Activated T-helper 17 cell treated with anti-CD3 and anti-CD28 coated beads, Interleukin-2, amount 50 U/mL, for 72 hours (primary cell): ENCODE measurements around the gene TGM2. TPM values are rescaled to one million over a fixed set of nuclear protein-coding genes. Genes with fewer than 3 reads are reported as not detected.

Experiments used
- ATAC-seq: fragments of 150-1000 bp; cut with Tn5 transposase; replicated peaks from 2 replicates; pipeline ENCODE4 v1.10.0; 2021; ENCODE audit warnings: mild to moderate bottlenecking, moderate library complexity
- H3K27ac Mint-ChIP-seq: one replicate; pipeline ENCODE4 v1.8.0; 2022; ENCODE audit warnings: mixed read lengths
- H3K27me3 Mint-ChIP-seq: one replicate; pipeline ENCODE4 v1.8.0; 2022; ENCODE audit warnings: mixed read lengths
- H3K36me3 Mint-ChIP-seq: one replicate; pipeline ENCODE4 v1.8.0; 2022; ENCODE audit warnings: low read depth, mild to moderate bottlenecking, mixed read lengths
- H3K4me1 Mint-ChIP-seq: one replicate; pipeline ENCODE4 v1.8.0; 2022; ENCODE audit warnings: mixed read lengths
- H3K4me3 Mint-ChIP-seq: one replicate; pipeline ENCODE4 v1.8.0; 2022; ENCODE audit warnings: mild to moderate bottlenecking, mixed read lengths
- H3K9me3 Mint-ChIP-seq: one replicate; pipeline ENCODE4 v1.8.0; 2022; ENCODE audit warnings: mixed read lengths
- total RNA-seq, 2 donors: library from RNA; stranded (reverse); gene quantifications; one replicate each; pipeline ENCODE4 v1.2.3, GENCODE V29; 2022

Gene TGM2
- total RNA-seq, 2 donors from 2014 or later = 0.19 to 0.76 TPM

DNA sequence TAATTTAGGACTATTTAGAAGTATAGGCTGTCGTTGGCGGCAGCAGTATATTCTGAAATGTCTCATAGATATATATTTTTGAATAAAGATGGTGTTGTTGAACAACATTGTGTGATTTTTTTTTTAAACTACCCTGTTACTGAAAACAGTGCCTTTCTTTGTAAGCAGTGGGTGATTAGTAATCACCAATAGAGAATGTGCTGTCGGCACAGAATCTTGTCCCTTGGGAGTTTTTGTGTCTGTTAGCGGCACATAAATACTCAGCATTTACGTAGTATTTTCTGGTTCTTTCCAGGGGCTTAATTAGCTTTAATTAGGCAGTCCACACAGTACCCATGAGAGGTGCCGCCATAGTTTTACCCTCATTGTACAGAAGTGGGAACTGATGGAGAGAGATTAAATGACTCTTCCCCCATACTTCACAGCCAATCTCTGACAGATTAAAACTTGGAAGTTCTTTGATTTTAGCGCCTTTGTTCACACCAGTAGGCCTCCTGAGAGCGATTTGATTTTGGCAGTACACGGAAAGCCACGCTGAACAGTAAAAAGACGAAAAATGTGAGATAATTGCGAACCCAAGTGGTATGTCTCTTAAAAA is 72.7 kb downstream of the TGM2 start:
- Mint-ChIP-seq H3K27ac (peak overlapping the region; percentile 86), H3K27me3 (no peaks in the 10 kb centered on the region), H3K4me1 (peaks cover 25% of the 10 kb centered on the region), H3K36me3 (peaks cover 54% of the 10 kb centered on the region), H3K4me3 (no peak overlapping the region), H3K9me3 (no peaks in the 10 kb centered on the region)
- ATAC-seq = no peak

DNA sequence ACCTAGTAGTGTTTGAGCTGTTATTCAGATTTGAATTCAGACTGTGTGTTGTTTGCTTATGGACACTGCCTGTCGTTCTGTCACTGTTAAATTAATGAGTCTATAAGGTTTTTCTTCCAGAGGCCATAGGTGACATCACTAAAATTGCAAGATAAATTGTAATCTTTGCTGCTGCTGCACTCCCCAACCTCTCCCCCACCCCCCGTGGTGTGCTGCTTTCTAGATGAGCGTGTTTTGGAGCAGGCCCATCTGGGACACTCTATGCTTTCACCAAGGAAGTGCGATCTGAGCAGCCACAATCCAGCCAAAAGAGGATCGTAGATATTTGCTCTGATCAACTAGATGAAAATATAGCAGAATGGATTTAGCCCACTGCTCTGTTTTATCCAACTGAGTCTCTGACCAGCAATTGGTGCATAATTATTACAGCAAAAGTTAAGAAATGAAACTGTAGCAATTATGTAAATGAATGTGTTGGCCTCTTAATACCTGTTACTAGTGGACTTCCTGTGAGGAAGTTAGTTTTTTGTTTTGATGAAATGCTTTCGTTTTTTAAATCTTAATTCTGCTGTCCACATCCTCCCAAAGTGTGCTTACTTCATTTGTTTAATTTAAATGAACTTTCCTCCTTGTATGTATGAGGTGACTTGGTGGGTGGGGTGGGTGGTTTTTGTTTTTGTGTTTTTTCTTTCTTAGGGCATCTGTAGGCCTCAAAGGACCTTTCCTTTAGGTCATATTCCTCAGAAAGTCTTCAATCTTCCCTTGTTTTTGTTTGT is 73.4 kb downstream of the TGM2 start:
- H3K4me1 Mint-ChIP-seq = peaks cover 25% of the 10 kb centered on the region
- no peaks in the 10 kb centered on the region for H3K27me3 Mint-ChIP-seq
- peak overlapping the region; percentile 86 for H3K27ac Mint-ChIP-seq
- no peaks in the 10 kb centered on the region for H3K9me3 Mint-ChIP-seq
- no peak overlapping the region for H3K4me3 Mint-ChIP-seq
- peaks cover 61% of the 10 kb centered on the region for H3K36me3 Mint-ChIP-seq
- no peak for ATAC-seq

DNA sequence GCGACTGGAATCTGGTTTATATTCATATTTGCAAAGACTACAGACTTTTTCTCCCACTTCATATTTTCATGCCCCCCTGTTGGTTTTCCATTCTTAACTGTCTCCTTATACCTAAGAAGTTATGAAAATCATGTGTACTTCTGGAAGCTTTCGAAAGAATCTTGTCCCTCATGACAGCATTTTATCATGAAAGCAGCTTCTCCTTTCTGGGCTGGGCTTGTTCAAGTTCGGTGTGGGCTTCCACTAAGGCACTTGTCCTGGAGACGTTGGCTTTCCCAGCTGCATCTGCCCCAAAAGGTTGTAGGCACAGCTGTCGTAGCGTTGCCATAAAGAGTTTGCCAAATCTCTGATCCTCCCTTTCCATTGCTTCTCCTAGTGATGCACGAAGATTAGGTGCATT is 75.0 kb downstream of the TGM2 start:
- Mint-ChIP-seq H3K4me1 (peaks cover 24% of the 10 kb centered on the region), H3K36me3 (peaks cover 77% of the 10 kb centered on the region), H3K27me3 (no peaks in the 10 kb centered on the region), H3K9me3 (no peaks in the 10 kb centered on the region), H3K4me3 (no peak overlapping the region), H3K27ac (no peak overlapping the region)
- no peak for ATAC-seq

DNA sequence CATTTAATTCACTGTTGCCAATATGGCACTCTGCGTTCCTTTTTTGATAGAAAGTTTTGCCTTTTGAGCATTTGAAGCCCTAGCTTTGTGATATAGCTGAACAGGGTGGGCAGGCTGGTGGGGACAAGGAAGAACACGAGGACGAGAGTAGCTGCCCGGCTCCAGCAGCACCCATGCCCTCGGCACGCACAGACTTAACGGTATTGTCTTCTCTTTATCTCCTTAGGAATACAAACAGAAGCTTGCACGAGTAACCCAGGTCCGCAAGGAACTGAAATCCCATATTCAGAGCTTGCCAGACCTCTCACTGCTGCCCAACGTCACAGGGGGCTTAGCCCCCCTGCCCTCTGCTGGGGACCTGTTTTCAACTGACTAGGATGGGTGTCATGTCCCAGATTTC is 75.6 kb downstream of the TGM2 start:
- no peak for ATAC-seq
- H3K27me3 Mint-ChIP-seq = no peaks in the 10 kb centered on the region
- peaks cover 83% of the 10 kb centered on the region for H3K36me3 Mint-ChIP-seq
- H3K4me1 Mint-ChIP-seq = peaks cover 18% of the 10 kb centered on the region
- no peak overlapping the region for H3K4me3 Mint-ChIP-seq
- no peaks in the 10 kb centered on the region for H3K9me3 Mint-ChIP-seq
- no peak overlapping the region for H3K27ac Mint-ChIP-seq

DNA sequence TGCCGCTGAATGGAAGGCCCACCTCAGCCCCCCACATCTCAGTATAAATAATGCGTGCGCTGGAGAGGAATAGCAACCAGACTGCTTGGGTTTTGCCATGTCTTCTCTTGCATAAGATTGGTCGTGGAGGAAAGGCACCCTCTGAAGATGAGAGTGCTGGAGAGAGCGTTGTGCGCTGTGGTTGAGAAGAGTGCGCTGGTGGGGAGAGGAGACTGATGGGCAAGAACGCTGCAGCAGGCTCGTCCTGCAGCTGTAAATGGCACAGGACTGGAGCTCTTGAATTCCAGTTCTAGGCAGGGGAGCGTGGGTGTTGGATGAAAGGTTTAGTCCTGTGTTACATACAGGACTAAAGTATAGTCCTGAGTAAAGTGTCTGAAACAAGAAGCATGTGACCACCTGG is 80.0 kb downstream of the TGM2 start:
- Mint-ChIP-seq H3K27ac (no peak overlapping the region), H3K4me1 (peaks cover 5% of the 10 kb centered on the region), H3K36me3 (peaks cover 100% of the 10 kb centered on the region), H3K27me3 (no peaks in the 10 kb centered on the region), H3K4me3 (no peak overlapping the region), H3K9me3 (no peaks in the 10 kb centered on the region)
- ATAC-seq = no peak

DNA sequence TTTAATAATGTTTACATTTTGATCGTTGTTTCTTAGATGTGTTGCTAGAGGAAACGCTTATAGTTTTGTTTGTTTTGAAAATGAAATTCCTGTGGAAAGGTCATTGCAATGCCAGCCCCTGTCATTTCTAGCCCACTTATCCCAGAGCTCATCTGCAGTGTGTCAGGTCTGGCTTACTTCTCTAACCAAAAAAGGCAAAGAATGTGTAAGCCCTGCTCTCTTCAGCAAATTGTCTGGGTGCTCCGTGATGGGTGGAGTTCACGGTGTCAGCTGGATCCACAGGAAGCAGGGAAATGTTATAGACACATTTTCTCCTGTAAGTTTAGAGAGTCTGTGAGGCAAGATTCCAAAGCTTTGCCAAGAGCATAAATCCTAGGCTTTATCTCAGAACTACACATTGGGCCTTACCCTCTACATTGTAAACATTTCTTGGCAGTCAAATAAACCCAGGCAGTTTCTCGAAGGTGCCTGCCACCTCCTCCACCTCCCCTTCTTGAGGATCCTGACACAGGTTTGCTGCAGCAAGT is 80.6 kb downstream of the TGM2 start:
- ATAC-seq = no peak
- Mint-ChIP-seq H3K36me3 (peaks cover 100% of the 10 kb centered on the region), H3K4me1 (peaks cover 9% of the 10 kb centered on the region), H3K27me3 (no peaks in the 10 kb centered on the region), H3K4me3 (no peak overlapping the region), H3K27ac (no peak overlapping the region), H3K9me3 (peaks cover under 1% of the 10 kb centered on the region)

DNA sequence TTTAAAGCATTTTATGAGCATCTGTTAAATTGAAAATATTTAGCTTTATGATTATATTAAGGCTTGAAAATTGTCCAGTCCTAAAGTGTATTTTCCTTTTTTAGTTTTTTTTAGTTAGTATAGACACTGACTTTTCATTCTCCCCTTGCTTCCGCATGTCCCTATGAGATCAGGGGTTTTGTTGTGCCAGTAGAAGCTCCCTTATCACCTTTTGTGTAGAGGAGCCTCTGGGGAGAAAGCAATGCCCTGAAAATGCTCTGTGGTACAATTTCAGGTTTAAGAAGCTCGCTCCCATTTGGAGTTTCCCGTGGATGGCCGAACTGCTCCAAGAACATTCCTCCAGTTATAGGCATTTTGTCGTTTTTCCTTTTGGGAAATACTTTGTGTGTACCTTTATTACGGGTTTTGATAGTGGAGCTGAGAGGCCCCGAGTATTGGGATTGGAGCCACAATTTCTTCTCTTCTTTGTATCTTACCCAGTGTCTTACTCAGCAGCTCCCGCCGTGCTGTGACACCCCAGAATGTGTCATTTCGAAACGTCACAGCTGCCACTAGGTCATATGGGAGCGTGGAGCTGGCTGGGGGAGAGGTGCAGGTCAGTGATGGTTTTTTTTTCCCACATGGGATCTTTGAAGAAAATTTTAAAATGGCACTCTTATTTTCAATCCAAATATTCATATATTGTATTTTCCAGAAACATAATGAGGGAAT is 81.6 kb downstream of the TGM2 start:
- Mint-ChIP-seq H3K27ac (no peak overlapping the region), H3K9me3 (peaks cover 3% of the 10 kb centered on the region), H3K4me3 (no peak overlapping the region), H3K27me3 (no peaks in the 10 kb centered on the region), H3K4me1 (peaks cover 9% of the 10 kb centered on the region), H3K36me3 (peaks cover 100% of the 10 kb centered on the region)
- no peak for ATAC-seq

DNA sequence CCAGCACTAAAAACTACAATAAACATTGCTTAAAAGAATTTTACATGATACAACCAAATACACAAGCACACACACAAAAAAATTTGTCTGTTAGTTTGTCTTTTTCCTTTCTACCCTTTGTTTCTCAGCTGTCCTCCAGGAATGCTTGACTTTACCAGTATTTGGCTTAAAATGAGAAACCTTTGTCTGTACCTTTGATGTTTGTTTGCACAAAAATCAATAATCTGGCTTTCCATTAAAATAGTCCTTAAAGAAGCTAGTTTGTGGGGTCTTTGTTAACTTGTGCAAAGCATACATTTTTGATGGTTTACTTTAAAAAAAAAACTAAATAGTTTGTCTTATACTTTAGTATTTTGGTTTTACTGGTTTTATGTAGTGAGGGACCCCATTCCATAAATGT is 82.2 kb downstream of the TGM2 start:
- Mint-ChIP-seq H3K27me3 (no peaks in the 10 kb centered on the region), H3K4me3 (no peak overlapping the region), H3K4me1 (peaks cover 9% of the 10 kb centered on the region), H3K36me3 (peaks cover 100% of the 10 kb centered on the region), H3K9me3 (peaks cover 3% of the 10 kb centered on the region), H3K27ac (peak overlapping the region; percentile 25)
- ATAC-seq = no peak

DNA sequence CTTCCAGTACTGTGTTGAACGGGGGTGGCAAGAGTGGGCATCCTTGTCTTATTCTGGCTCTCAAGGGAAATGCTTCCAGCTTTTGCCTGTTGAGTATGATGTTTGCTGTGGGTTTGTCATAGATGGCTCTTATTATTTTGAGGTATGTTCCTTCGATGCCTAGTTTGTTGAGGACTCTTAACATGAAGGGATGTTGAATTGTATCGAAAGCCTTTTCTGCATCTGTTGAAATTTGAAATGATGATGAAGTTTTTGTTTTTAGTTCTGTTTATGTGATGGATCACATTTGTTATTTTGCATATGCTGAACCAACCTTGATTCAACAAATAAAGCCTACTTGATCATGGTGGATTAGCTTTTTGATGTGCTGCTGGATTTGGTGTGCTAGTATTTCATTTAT is 83.5 kb downstream of the TGM2 start:
- peaks cover 9% of the 10 kb centered on the region for H3K4me1 Mint-ChIP-seq
- no peak overlapping the region for H3K4me3 Mint-ChIP-seq
- no peak for ATAC-seq
- H3K27ac Mint-ChIP-seq = no peak overlapping the region
- H3K27me3 Mint-ChIP-seq = no peaks in the 10 kb centered on the region
- peaks cover 100% of the 10 kb centered on the region for H3K36me3 Mint-ChIP-seq
- H3K9me3 Mint-ChIP-seq = peaks cover 3% of the 10 kb centered on the region

DNA sequence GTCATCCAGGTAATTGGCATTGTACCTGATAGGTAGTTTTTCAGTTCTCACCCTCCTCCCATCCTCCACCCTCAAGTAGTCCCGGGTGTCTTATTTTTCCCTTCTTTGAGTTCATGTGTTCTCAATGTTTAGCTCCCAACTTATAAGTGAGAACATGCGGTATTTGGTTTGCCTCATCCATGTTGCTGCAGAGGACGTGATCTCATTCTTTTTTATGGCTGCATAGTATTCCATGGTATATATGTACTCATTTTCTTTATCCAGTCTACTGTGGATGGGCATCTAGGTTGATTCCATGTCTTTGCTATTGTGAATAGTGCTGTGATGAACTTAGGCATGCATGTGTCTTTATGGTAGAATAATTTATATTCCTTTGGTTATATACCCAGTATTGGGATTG is 85.7 kb downstream of the TGM2 start:
- Mint-ChIP-seq H3K27ac (peak overlapping the region; percentile 50), H3K9me3 (peaks cover 3% of the 10 kb centered on the region), H3K4me1 (peaks cover 13% of the 10 kb centered on the region), H3K27me3 (no peaks in the 10 kb centered on the region), H3K36me3 (peaks cover 100% of the 10 kb centered on the region), H3K4me3 (no peak overlapping the region)
- ATAC-seq = no peak

DNA sequence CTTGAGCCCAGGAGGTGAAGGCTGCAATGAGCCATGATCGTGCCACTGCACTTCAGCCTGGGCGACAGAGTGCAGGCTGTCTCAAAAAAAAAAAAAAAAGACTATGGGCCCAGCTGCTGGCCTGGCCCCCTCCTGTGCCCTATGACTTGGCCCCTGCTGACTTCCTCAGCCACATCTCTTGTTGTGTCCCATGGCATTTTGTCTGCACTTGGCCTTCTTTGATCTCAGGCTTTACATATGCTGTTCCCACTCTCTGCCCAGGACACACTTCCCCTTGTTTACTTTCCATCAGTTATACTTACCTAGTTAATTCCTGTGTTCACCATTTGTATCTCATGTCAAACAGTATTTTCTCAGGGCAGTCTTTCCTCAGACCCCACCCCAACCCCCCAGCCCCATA is 87.0 kb downstream of the TGM2 start:
- H3K4me1 Mint-ChIP-seq = peaks cover 18% of the 10 kb centered on the region
- no peak overlapping the region for H3K4me3 Mint-ChIP-seq
- H3K27me3 Mint-ChIP-seq = no peaks in the 10 kb centered on the region
- H3K9me3 Mint-ChIP-seq = peaks cover 3% of the 10 kb centered on the region
- ATAC-seq = no peak
- H3K27ac Mint-ChIP-seq = no peak overlapping the region
- H3K36me3 Mint-ChIP-seq = peaks cover 97% of the 10 kb centered on the region

Other genes starting within 250 kb of the TGM2 start
- gene TTI1, start 131.8 kb downstream of the TGM2 start, total RNA-seq = 10 to 100 TPM; 33.0 to 40.5 TPM
- 10 to 100 TPM; 37.9 to 46.0 TPM for gene RPRD1B, start 131.5 kb downstream of the TGM2 start, total RNA-seq
- gene KIAA1755, start 95.5 kb upstream of the TGM2 start, total RNA-seq = not detected
- not detected for gene BPI, start 138.9 kb upstream of the TGM2 start, total RNA-seq
- gene LBP, start 181.2 kb upstream of the TGM2 start, total RNA-seq = not detected